Measurements from ENCODE around the gene RRP15.

RRP15 gene

DNA sequence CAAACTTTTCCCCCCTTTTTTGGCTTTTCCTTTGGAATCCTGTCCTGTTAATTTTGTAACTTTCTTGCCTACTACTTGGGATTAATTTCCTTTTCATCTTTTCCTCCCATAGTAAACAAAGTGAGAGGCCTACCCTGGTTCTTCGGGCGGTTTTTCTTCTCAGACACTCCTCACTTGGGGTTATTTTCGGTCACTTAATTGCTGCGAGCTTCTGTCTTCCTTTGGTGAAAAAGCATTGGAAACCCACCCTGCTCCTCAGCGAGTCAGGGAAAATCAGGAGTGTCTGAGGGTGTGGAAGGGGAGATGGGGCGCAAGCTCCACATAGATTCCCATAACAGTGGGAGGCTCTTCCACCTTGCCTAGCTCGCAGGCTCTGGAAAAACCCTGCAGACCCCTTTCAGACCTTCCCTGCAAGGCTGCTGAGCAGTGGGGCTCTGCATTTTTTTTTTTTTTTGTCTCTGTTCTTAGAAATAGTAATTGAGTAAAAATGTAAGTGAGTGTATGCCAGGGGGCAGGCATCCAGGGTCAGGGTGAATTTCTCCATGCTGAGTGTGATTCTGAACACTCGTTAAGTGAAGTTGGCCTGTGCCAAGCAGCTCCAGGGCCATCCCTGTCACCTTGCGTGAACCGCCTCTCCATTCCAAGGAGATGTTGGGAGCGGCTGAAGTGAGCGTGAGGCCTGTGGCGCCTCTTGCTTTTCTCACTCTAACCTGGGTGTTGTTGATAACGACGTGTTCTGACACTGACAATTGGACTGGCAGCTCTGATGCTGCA is 80.3 kb downstream of the RRP15 start:
- Histone ChIP-seq H3F3A (ENCODE audit: insufficient read depth, low read length) (no peaks in the 10 kb centered on the region), H3K27ac (ENCODE audit: low read depth, low read length, poor library complexity, severe bottlenecking) (no peak overlapping the region), H3K9me3 (ENCODE audit: low read length) (no peaks in the 10 kb centered on the region), H3K9ac (ENCODE audit: low read length) (no peak overlapping the region), H3K9me2 (ENCODE audit: low read depth, low read length) (no peaks in the 10 kb centered on the region), H3K4me3 (ENCODE audit: low read depth, low read length, poor library complexity, severe bottlenecking) (no peak overlapping the region), H4K20me1 (ENCODE audit: insufficient read depth, low read length) (no peaks in the 10 kb centered on the region), H3K79me2 (ENCODE audit: insufficient read depth, low read length) (no peaks in the 10 kb centered on the region), H3K27me3 (ENCODE audit: insufficient read depth, low read length) (no peaks in the 10 kb centered on the region), H3K4me1 (ENCODE audit: insufficient read depth, low read length, severe bottlenecking) (no peaks in the 10 kb centered on the region), H3K4me2 (ENCODE audit: low read length) (no peak overlapping the region), H2AFZ (ENCODE audit: low read length) (no peak overlapping the region), H3K36me3 (ENCODE audit: insufficient read depth, low read length) (no peaks in the 10 kb centered on the region)
- TF ChIP-seq, protein P1, sequence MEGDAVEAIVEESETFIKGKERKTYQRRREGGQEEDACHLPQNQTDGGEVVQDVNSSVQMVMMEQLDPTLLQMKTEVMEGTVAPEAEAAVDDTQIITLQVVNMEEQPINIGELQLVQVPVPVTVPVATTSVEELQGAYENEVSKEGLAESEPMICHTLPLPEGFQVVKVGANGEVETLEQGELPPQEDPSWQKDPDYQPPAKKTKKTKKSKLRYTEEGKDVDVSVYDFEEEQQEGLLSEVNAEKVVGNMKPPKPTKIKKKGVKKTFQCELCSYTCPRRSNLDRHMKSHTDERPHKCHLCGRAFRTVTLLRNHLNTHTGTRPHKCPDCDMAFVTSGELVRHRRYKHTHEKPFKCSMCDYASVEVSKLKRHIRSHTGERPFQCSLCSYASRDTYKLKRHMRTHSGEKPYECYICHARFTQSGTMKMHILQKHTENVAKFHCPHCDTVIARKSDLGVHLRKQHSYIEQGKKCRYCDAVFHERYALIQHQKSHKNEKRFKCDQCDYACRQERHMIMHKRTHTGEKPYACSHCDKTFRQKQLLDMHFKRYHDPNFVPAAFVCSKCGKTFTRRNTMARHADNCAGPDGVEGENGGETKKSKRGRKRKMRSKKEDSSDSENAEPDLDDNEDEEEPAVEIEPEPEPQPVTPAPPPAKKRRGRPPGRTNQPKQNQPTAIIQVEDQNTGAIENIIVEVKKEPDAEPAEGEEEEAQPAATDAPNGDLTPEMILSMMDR (IDR thresholded peaks at IDR 0.05; ENCODE audit: low read length) = no peak
- TF ChIP-seq EZH2 (IDR thresholded peaks at IDR 0.05; ENCODE audit: borderline replicate concordance, low read length) = no peak

DNA sequence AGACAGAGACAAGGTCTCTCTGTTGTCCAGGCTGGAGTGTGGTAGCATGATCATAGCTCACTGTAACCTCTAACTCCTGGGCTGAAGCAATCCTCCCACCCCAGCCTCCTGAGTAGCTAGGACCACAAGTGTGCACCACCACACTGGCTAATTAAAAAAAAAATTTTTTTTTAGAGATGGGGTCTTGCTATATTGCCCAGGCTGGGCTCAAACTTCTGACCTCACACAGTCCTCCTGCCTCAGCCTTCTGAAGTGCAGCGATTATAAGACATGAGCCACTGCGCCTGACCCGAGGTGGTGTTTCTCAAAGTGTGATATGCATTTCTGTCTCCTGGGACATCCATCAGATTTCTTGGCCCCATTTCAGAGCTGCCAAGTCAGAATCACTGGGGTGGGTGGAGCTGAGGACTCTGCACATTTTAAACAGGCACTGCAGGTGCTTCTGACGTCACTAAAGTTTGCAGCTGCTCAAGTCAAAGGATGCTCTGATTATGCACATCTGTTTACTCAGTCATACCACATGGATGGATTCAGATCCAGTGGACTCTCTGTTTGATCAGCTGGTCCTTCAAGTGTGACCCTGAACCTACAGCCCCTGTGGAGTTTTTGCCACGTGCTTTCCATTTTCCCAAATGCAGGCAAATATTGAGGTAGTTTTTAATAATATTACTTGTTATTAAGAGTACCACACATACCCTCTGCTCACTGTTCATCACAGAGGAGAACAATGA is 81.4 kb downstream of the RRP15 start:
- no peak overlapping the region for H2AFZ ChIP-seq (ENCODE audit: low read length)
- no peaks in the 10 kb centered on the region for H3K9me2 ChIP-seq (ENCODE audit: low read depth, low read length)
- no peak overlapping the region for H3K4me2 ChIP-seq (ENCODE audit: low read length)
- H3F3A ChIP-seq (ENCODE audit: insufficient read depth, low read length) = no peaks in the 10 kb centered on the region
- H3K9ac ChIP-seq (ENCODE audit: low read length) = no peak overlapping the region
- no peaks in the 10 kb centered on the region for H3K4me1 ChIP-seq (ENCODE audit: insufficient read depth, low read length, severe bottlenecking)
- no peaks in the 10 kb centered on the region for H4K20me1 ChIP-seq (ENCODE audit: insufficient read depth, low read length)
- no peak overlapping the region for H3K27ac ChIP-seq (ENCODE audit: low read depth, low read length, poor library complexity, severe bottlenecking)
- H3K9me3 ChIP-seq (ENCODE audit: low read length) = no peaks in the 10 kb centered on the region
- no peak overlapping the region for H3K4me3 ChIP-seq (ENCODE audit: low read depth, low read length, poor library complexity, severe bottlenecking)
- no peaks in the 10 kb centered on the region for H3K36me3 ChIP-seq (ENCODE audit: insufficient read depth, low read length)
- H3K27me3 ChIP-seq (ENCODE audit: insufficient read depth, low read length) = no peaks in the 10 kb centered on the region
- no peaks in the 10 kb centered on the region for H3K79me2 ChIP-seq (ENCODE audit: insufficient read depth, low read length)
- no peak for TF ChIP-seq EZH2 (IDR thresholded peaks at IDR 0.05; ENCODE audit: borderline replicate concordance, low read length)
- TF ChIP-seq, protein P1 (IDR thresholded peaks at IDR 0.05; ENCODE audit: low read length) = no peak

DNA sequence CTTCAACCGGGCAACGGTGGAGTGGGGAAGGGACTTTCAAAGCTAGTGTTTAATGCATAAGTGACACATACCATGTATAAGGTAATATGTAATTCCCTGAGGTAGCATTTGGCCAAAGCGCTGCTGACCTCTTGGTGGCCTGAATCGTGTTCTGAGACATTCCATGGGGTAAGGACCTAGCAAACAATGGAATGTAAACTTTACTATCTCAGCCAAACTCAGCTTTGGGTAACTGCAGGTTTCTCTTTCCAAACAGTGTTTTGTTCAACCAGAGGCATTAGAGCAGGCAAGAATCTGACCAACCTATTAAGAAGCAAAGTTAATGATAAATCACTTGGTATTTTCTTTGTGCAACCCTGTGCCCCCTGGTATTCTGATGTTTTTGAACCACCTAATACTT is 82.0 kb downstream of the RRP15 start:
- Histone ChIP-seq H3K4me2 (ENCODE audit: low read length) (no peak overlapping the region), H3K9me2 (ENCODE audit: low read depth, low read length) (no peaks in the 10 kb centered on the region), H3K9ac (ENCODE audit: low read length) (no peak overlapping the region), H3K27me3 (ENCODE audit: insufficient read depth, low read length) (no peaks in the 10 kb centered on the region), H3K27ac (ENCODE audit: low read depth, low read length, poor library complexity, severe bottlenecking) (no peak overlapping the region), H3K4me3 (ENCODE audit: low read depth, low read length, poor library complexity, severe bottlenecking) (no peak overlapping the region), H3K4me1 (ENCODE audit: insufficient read depth, low read length, severe bottlenecking) (no peaks in the 10 kb centered on the region), H3K79me2 (ENCODE audit: insufficient read depth, low read length) (no peaks in the 10 kb centered on the region), H3K36me3 (ENCODE audit: insufficient read depth, low read length) (no peaks in the 10 kb centered on the region), H2AFZ (ENCODE audit: low read length) (no peak overlapping the region), H4K20me1 (ENCODE audit: insufficient read depth, low read length) (no peaks in the 10 kb centered on the region), H3K9me3 (ENCODE audit: low read length) (no peaks in the 10 kb centered on the region), H3F3A (ENCODE audit: insufficient read depth, low read length) (no peaks in the 10 kb centered on the region)
- TF ChIP-seq, protein P1 (IDR thresholded peaks at IDR 0.05; ENCODE audit: low read length) = no peak
- TF ChIP-seq EZH2 (IDR thresholded peaks at IDR 0.05; ENCODE audit: borderline replicate concordance, low read length) = no peak
